Small intestine (tissue), 16 donors: ENCODE results near the gene BBOF1. TPM values are rescaled to one million over a fixed set of nuclear protein-coding genes. Genes with fewer than 3 reads are reported as not detected.
"Not testable (repeated sequence)": the region's sequence is repeated elsewhere in the genome, so short reads cannot be mapped to it uniquely, and the experiment has no call there.

Source experiments
- DNase-seq, 2 donors: peaks; one replicate each; pipeline versions ENCODE4 v3.0.0 to v3.0.0-alpha.2; 2013
- FAIRE-seq: peaks from 2 replicates; lab custom pipeline; 2012; peaks lifted over from hg19 to GRCh38; lab: Jason Lieb, UNC
- H3K27ac ChIP-seq, 3 donors: one replicate each; pipeline ENCODE4 v1.5.1; 2013; ENCODE audit warnings: low read length in 2 of 3, mild to moderate bottlenecking in 2 of 3, control low read depth in 1 of 3, inconsistent platforms in 1 of 3, low read depth in 1 of 3, moderate library complexity in 1 of 3
- H3K27me3 ChIP-seq, 3 donors: one replicate each; pipeline ENCODE4 v1.6.1; 2013; ENCODE audit warnings: low read length in 3 of 3, inconsistent platforms in 1 of 3; ENCODE audit not compliant: control insufficient read depth in 3 of 3, insufficient read depth in 3 of 3
- H3K36me3 ChIP-seq, 3 donors: one replicate each; pipeline ENCODE4 v1.6.1; 2013; ENCODE audit warnings: low read length in 3 of 3, inconsistent platforms in 1 of 3, low read depth in 1 of 3, mild to moderate bottlenecking in 1 of 3, moderate library complexity in 1 of 3; ENCODE audit not compliant: control insufficient read depth in 3 of 3, insufficient read depth in 2 of 3
- H3K4me1 ChIP-seq, 3 donors: one replicate each; pipeline ENCODE4 v1.6.1; 2013; ENCODE audit warnings: low read length in 2 of 3, inconsistent platforms in 1 of 3, low read depth in 1 of 3, mild to moderate bottlenecking in 1 of 3, moderate library complexity in 1 of 3; ENCODE audit not compliant: control insufficient read depth in 3 of 3, insufficient read depth in 2 of 3
- H3K4me3 ChIP-seq, 3 donors: one replicate each; pipeline ENCODE4 v1.5.1; 2013; ENCODE audit warnings: low read length in 3 of 3, control low read depth in 1 of 3, inconsistent platforms in 1 of 3, low read depth in 1 of 3, mild to moderate bottlenecking in 1 of 3, moderate library complexity in 1 of 3
- H3K9me3 ChIP-seq, 2 donors: one replicate each; pipeline ENCODE4 v1.6.1; 2013; ENCODE audit warnings: low read depth in 1 of 2, low read length in 1 of 2; ENCODE audit not compliant: control insufficient read depth in 2 of 2, insufficient read depth in 1 of 2
- WGBS, 3 donors: extraction: QIAGEN DNeasy Blood & Tissue Kit; methylation state at CpG; one replicate each; pipeline ENCODE4 v1.1.7; 2013; 5-methylcytosine and 5-hydroxymethylcytosine counted together
- long read RNA-seq, 10 donors: transcript quantifications; one replicate each; lab custom pipeline, GENCODE V29; 2026
- polyA plus RNA-seq, 4 donors: library from polyadenylated mRNA; stranded (reverse) in 3 of 4; unstranded in 1 of 4; fragments of 200-250 nt in 3 of 4; fragments of 120-200 nt in 1 of 4; gene quantifications; one replicate each; pipeline versions ENCODE4 v1.2.1 to v1.2.3, GENCODE V29; 2013
- donor health status: healthy with polysubstance abuse.
- donor health status: control.
- donor health status: control.
- donor health status: Bipolar disorder and iron deficiency.
- donor health status: healthy.

BBOF1 gene
- polyA plus RNA-seq, result 1 to 10 TPM in 3 of 4 donors, under 1 TPM in 1; 0.89 to 5.1 (median 1.9) TPM
- long read RNA-seq, donor 1, result 0 reads
- long read RNA-seq, donor 2, result 0 reads
- long read RNA-seq, donor 3, result 0 reads
- long read RNA-seq, donor 4, result 0 reads
- long read RNA-seq, donor 5, partial matches to known transcripts, result 6 of 6 reads
- long read RNA-seq, donor 5, other reads (novel, unspliced or antisense), result 0 of 6 reads
- long read RNA-seq, donor 6, result 0 reads
- long read RNA-seq, donor 7, result 0 reads
- long read RNA-seq, donor 8, result 0 reads
- long read RNA-seq, donor 9, partial matches to known transcripts, result 5 of 5 reads
- long read RNA-seq, donor 9, other reads (novel, unspliced or antisense), result 0 of 5 reads
- long read RNA-seq, donor 10, partial matches to known transcripts, result 0 of 8 reads
- long read RNA-seq, donor 10, other reads (novel, unspliced or antisense), result 7 of 8 reads

GRCh38 chr14:74018586-74019407 is at the start of gene BBOF1, which contains the start of gene ENTPD5:
TSS of gene BBOF1 (plus strand) at chr14:74019349. CDS start at chr14:74019479, 130 bp downstream.
TSS of gene ENTPD5 (minus strand) at chr14:74019288. CDS start at chr14:73988102, 31,186 bp downstream.
- Histone ChIP-seq H3K36me3 (no peaks in the 10 kb centered on the region), H3K9me3 (no peaks in the 10 kb centered on the region), H3K27me3 (no peaks in the 10 kb centered on the region), H3K27ac (peak within 1 kb of the TSS; percentile 97 to 100 (median 97)), H3K4me1 (peaks cover 3 to 8% (median 4%) of the 10 kb centered on the region in 3 donors), H3K4me3 (peak within 1 kb of the TSS; percentile 69 to 88 (median 85))
- 0% methylated on average over 66 to 93 of the region's 93 CpGs for WGBS, 3 donors
- peak; percentile 87 to 95 for DNase-seq
- no peak for FAIRE-seq

GRCh38 chr14:73973497-73973896 is 45.7 kb upstream of the BBOF1 start:
- FAIRE-seq (no peak), DNase-seq (peak in 1 of 2 donors; percentile 40)
- no peaks in the 10 kb centered on the region for H3K27me3 ChIP-seq
- H3K27ac ChIP-seq, result no peak overlapping the region
- H3K9me3 ChIP-seq, result no peaks in the 10 kb centered on the region
- peaks cover 2 to 9% (median 2%) of the 10 kb centered on the region in 3 donors for H3K4me1 ChIP-seq
- peaks cover 14 to 64% (median 19%) of the 10 kb centered on the region in 3 donors for H3K36me3 ChIP-seq
- 65 to 73% (median 70%) methylated on average over 2 of the region's 2 CpGs for WGBS, 3 donors
- no peak overlapping the region for H3K4me3 ChIP-seq

- 14 to 60% (median 34%) methylated on average over 6 of the region's 6 CpGs for WGBS, 3 donors
- Histone ChIP-seq H3K27ac (peak overlapping the region in 1 of 3 donors; percentile 38), H3K4me3 (no peak overlapping the region), H3K9me3 (no peaks in the 10 kb centered on the region), H3K4me1 (peaks cover 2 to 9% (median 2%) of the 10 kb centered on the region in 3 donors), H3K36me3 (peaks cover 3 to 62% (median 16%) of the 10 kb centered on the region in 3 donors), H3K27me3 (no peaks in the 10 kb centered on the region)
- FAIRE-seq (no peak), DNase-seq (peak in 1 of 2 donors; percentile 92)
Measured at GRCh38 chr14:73976125-73976524, 43.0 kb upstream of the BBOF1 start.

GRCh38 chr14:73977896-73978295 is 41.3 kb upstream of the BBOF1 start:
- H3K36me3 ChIP-seq, result peaks cover 0 to 63% (median 9%) of the 10 kb centered on the region in 3 donors
- DNase-seq (peak; percentile 44 to 59), FAIRE-seq (no peak)
- no peaks in the 10 kb centered on the region for H3K9me3 ChIP-seq
- H3K4me1 ChIP-seq, result peaks cover 2 to 9% (median 2%) of the 10 kb centered on the region in 3 donors
- 32 to 43% (median 41%) methylated on average over 4 of the region's 4 CpGs for WGBS, 3 donors
- H3K27me3 ChIP-seq, result no peaks in the 10 kb centered on the region
- H3K4me3 ChIP-seq, result no peak overlapping the region
- peak overlapping the region in 2 of 3 donors; percentile 18 to 58 for H3K27ac ChIP-seq

- Histone ChIP-seq H3K4me1 (peaks cover 2 to 10% (median 5%) of the 10 kb centered on the region in 3 donors), H3K27me3 (no peaks in the 10 kb centered on the region), H3K9me3 (no peaks in the 10 kb centered on the region), H3K27ac (peak overlapping the region in 1 of 3 donors; percentile 55), H3K4me3 (no peak overlapping the region), H3K36me3 (peaks cover 5 to 45% (median 7%) of the 10 kb centered on the region in 3 donors)
- DNase-seq, result no peak
- 55 to 73% (median 69%) methylated on average over 3 of the region's 3 CpGs for WGBS, 3 donors
- no peak for FAIRE-seq
Measured at GRCh38 chr14:73988065-73988464, 31.1 kb upstream of the BBOF1 start.

- 33 to 68% (median 58%) methylated on average over 5 to 7 of the region's 7 CpGs for WGBS, 3 donors
- H3K27ac ChIP-seq, result peak overlapping the region in 1 of 3 donors; percentile 55
- not testable (repeated sequence) for H3K4me3 ChIP-seq, H3K27me3 ChIP-seq, FAIRE-seq, H3K9me3 ChIP-seq
- H3K36me3 ChIP-seq, result peaks cover 5 to 41% (median 7%) of the 10 kb centered on the region in 3 donors
- H3K4me1 ChIP-seq, result peaks cover 2 to 14% (median 5%) of the 10 kb centered on the region in 3 donors
- peak in 1 of 2 donors; percentile 24 for DNase-seq
Measured at GRCh38 chr14:73988656-73989055, 30.5 kb upstream of the BBOF1 start.

- Histone ChIP-seq H3K9me3 (no peaks in the 10 kb centered on the region), H3K4me1 (peaks cover 2 to 19% (median 5%) of the 10 kb centered on the region in 3 donors), H3K27ac (peak overlapping the region in 1 of 3 donors; percentile 32), H3K36me3 (peaks cover 3 to 32% (median 7%) of the 10 kb centered on the region in 3 donors), H3K27me3 (no peaks in the 10 kb centered on the region), H3K4me3 (no peak overlapping the region)
- WGBS, 3 donors, result 16 to 44% (median 41%) methylated on average over 4 of the region's 4 CpGs
- DNase-seq (peak in 1 of 2 donors; percentile 54), FAIRE-seq (no peak)
Measured at GRCh38 chr14:73991092-73991491, 28.1 kb upstream of the BBOF1 start.

GRCh38 chr14:73994926-73995325 is 24.2 kb upstream of the BBOF1 start:
- Histone ChIP-seq H3K36me3 (peaks cover 0 to 24% (median 0%) of the 10 kb centered on the region in 3 donors), H3K4me3 (peak overlapping the region in 2 of 3 donors; percentile 46 to 49), H3K27ac (peak overlapping the region in 2 of 3 donors; percentile 50 to 92), H3K4me1 (peaks cover 7 to 53% (median 11%) of the 10 kb centered on the region in 3 donors)
- FAIRE-seq, H3K27me3 ChIP-seq, DNase-seq, H3K9me3 ChIP-seq: not testable (repeated sequence)
- WGBS, 3 donors, result 66 to 84% (median 75%) methylated on average over 7 of the region's 7 CpGs
